HepG2 (cell line): ENCODE results near the gene PIGW.

ENCODE experiments used
- ZSCAN20 ChIP-seq: sonication (generic); formaldehyde crosslinking; IDR thresholded peaks from 2 replicates; pipeline ENCODE4 v1.4.0; 2020; ENCODE audit warnings: missing genetic modification reagents, mild to moderate bottlenecking, borderline replicate concordance
- TF ChIP-seq, protein P1 (sequence below): sonication (generic); formaldehyde crosslinking; IDR thresholded peaks from 2 replicates; pipeline ENCODE4 v1.4.0; 2020; ENCODE audit warnings: mild to moderate bottlenecking, missing genetic modification reagents
- TF ChIP-seq, protein P2 (sequence below): sonication (generic); formaldehyde crosslinking; conservative IDR thresholded peaks from 2 replicates; pipeline ENCODE4 v1.4.0; 2020; ENCODE audit warnings: missing genetic modification reagents
- TF ChIP-seq, protein P3 (sequence below): IDR thresholded peaks from 2 replicates; pipeline ENCODE4 v1.6.1; 2016; ENCODE audit warnings: low read depth, missing genetic modification reagents, missing compliant biosample characterization
- TF ChIP-seq, protein P4 (sequence below): sonication (generic); formaldehyde crosslinking; IDR thresholded peaks from 2 replicates; pipeline ENCODE4 v1.5.1; 2020; ENCODE audit warnings: mild to moderate bottlenecking, missing genetic modification reagents, moderate library complexity

DNA sequence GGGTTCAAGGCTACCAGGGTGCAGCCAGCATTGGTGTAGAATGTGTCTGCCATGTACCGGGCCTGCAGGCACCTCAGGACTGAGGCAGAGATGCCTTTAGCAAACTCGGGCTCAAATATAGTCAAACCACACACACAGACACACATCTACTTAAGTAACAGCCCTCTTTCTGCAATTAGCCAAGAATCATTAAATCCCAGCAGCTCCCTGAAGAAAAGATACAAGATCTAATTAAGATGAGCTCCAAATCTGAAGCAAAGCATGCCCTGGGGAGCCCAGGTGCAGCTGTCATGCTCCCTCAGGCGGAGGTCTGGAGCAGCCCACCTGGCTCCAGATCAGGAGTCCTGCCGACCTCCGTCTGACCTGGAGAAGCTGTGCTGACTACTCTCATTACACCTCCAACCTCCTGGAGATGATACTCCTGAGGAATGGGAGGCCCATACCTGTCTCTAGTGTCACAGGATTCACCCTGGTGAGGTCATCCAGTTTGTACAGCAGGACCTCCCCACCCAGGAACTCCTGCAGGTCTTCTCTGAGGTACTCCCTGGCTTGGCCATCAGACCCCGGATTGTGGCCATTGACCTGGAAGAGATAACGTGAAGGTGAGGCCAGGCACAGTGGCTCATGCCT lies 7.1 kb upstream of the PIGW start:
- no peak for TF ChIP-seq ZSCAN20 (CRISPR knock-in tag)
- TF ChIP-seq, protein P1, sequence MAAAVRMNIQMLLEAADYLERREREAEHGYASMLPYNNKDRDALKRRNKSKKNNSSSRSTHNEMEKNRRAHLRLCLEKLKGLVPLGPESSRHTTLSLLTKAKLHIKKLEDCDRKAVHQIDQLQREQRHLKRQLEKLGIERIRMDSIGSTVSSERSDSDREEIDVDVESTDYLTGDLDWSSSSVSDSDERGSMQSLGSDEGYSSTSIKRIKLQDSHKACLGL (CRISPR knock-in tag), result no peak
- TF ChIP-seq, protein P2, sequence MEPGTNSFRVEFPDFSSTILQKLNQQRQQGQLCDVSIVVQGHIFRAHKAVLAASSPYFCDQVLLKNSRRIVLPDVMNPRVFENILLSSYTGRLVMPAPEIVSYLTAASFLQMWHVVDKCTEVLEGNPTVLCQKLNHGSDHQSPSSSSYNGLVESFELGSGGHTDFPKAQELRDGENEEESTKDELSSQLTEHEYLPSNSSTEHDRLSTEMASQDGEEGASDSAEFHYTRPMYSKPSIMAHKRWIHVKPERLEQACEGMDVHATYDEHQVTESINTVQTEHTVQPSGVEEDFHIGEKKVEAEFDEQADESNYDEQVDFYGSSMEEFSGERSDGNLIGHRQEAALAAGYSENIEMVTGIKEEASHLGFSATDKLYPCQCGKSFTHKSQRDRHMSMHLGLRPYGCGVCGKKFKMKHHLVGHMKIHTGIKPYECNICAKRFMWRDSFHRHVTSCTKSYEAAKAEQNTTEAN, result no peak
- TF ChIP-seq, protein P3, sequence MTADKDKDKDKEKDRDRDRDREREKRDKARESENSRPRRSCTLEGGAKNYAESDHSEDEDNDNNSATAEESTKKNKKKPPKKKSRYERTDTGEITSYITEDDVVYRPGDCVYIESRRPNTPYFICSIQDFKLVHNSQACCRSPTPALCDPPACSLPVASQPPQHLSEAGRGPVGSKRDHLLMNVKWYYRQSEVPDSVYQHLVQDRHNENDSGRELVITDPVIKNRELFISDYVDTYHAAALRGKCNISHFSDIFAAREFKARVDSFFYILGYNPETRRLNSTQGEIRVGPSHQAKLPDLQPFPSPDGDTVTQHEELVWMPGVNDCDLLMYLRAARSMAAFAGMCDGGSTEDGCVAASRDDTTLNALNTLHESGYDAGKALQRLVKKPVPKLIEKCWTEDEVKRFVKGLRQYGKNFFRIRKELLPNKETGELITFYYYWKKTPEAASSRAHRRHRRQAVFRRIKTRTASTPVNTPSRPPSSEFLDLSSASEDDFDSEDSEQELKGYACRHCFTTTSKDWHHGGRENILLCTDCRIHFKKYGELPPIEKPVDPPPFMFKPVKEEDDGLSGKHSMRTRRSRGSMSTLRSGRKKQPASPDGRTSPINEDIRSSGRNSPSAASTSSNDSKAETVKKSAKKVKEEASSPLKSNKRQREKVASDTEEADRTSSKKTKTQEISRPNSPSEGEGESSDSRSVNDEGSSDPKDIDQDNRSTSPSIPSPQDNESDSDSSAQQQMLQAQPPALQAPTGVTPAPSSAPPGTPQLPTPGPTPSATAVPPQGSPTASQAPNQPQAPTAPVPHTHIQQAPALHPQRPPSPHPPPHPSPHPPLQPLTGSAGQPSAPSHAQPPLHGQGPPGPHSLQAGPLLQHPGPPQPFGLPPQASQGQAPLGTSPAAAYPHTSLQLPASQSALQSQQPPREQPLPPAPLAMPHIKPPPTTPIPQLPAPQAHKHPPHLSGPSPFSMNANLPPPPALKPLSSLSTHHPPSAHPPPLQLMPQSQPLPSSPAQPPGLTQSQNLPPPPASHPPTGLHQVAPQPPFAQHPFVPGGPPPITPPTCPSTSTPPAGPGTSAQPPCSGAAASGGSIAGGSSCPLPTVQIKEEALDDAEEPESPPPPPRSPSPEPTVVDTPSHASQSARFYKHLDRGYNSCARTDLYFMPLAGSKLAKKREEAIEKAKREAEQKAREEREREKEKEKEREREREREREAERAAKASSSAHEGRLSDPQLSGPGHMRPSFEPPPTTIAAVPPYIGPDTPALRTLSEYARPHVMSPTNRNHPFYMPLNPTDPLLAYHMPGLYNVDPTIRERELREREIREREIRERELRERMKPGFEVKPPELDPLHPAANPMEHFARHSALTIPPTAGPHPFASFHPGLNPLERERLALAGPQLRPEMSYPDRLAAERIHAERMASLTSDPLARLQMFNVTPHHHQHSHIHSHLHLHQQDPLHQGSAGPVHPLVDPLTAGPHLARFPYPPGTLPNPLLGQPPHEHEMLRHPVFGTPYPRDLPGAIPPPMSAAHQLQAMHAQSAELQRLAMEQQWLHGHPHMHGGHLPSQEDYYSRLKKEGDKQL (CRISPR knock-in tag), result no peak
- TF ChIP-seq, protein P4, sequence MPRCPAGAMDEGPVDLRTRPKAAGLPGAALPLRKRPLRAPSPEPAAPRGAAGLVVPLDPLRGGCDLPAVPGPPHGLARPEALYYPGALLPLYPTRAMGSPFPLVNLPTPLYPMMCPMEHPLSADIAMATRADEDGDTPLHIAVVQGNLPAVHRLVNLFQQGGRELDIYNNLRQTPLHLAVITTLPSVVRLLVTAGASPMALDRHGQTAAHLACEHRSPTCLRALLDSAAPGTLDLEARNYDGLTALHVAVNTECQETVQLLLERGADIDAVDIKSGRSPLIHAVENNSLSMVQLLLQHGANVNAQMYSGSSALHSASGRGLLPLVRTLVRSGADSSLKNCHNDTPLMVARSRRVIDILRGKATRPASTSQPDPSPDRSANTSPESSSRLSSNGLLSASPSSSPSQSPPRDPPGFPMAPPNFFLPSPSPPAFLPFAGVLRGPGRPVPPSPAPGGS, result no peak
